Activated naive CD4-positive, alpha-beta T cell (primary cell): ENCODE data around the gene CCDC57.

ENCODE experiments used
- DNase-seq, 4 experiments: peaks; one replicate each; lab custom pipeline; 2025; lab: John Stamatoyannopoulos, UW

Gene CCDC57

GRCh38 chr17:82062076-82062983, 150.3 kb downstream of the CCDC57 start:
- DNase-seq = no peak

DNA sequence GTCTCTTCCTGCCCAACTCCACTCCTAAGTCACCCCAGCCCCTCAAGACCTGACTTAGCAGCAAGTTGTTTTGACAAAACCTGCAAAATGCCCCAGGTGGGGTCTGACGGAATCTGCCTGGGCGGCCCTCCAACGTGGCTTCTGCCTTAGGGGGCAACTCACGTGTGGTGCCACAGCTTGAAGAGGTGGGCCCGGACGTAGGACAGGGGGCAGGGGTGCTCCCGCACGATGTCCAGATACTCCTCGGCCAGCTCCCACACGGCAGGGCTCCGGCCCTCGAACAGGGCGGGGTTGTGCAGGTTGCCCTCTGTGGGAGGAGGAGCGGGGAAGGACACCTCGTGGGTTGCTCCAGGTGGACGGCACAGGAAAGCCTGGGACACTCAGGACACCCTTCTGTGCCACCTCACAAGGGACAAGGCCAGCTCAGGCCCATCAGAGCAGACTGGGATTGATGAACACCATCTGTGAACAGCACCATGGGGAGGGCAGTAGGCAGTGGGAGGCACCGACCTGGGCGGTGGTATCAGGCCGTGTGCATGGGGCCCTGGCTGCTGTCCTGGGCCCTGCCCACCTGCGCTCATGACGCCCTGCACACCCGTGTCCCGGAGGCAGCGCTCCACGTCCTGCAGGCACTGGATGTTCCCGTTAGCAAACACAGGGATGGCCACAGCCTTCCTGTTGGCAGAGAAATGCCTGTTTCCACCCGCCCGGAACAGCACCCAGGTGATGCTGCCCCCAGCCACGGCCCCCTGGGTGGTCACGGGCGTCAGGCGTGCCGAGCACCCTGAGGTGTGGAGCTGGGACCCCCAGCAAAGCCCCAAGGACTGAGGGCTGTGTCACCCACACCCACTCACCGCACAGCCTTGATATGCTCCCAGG, 151.4 kb downstream of the CCDC57 start:
- no peak for DNase-seq

- no peak for DNase-seq
These were observed 152.0 kb downstream of the CCDC57 start for GRCh38 chr17:82060614-82061013.

DNA sequence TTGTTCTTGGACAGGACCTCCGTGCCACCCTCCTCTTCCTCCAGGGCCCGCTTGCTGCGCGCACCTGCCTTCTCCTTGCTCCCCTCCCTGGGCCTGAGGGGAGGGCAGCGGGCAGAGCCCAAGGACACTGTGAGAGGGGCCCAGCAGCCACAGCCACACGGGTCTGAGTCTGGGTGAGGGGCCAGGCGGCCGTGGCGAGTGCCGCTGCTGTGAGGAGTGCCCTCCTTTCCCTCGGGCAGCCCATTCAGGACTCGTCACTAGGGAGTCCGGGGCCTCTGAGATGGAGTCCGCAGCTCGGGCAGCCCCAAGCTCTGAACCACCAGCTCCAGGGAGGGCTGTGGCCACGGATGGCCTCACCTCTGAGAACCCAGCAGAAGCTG, 152.7 kb downstream of the CCDC57 start:
- DNase-seq = no peak

- no peak for DNase-seq
These were observed 153.2 kb downstream of the CCDC57 start for GRCh38 chr17:82059272-82060000.

DNA sequence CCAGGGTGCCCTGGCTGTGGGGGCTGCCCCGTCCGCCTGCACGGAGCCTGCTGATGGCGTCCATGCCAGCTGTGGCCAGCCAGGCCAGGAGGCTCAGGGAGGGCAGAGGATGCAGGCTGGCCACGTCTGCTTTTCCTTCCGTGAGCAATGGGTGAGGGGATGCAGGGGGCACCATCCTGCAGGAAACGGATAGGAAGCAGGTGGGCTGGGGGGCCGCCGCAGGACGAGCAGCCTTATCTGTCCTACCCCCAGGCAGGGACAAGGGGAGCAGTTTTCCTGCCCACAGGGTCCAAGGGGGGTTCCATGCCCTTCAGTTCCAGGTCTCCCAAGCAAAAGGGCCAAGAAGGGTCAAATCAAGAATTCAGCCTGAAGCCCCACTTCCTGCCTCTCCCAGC, 153.8 kb downstream of the CCDC57 start:
- no peak for DNase-seq

DNA sequence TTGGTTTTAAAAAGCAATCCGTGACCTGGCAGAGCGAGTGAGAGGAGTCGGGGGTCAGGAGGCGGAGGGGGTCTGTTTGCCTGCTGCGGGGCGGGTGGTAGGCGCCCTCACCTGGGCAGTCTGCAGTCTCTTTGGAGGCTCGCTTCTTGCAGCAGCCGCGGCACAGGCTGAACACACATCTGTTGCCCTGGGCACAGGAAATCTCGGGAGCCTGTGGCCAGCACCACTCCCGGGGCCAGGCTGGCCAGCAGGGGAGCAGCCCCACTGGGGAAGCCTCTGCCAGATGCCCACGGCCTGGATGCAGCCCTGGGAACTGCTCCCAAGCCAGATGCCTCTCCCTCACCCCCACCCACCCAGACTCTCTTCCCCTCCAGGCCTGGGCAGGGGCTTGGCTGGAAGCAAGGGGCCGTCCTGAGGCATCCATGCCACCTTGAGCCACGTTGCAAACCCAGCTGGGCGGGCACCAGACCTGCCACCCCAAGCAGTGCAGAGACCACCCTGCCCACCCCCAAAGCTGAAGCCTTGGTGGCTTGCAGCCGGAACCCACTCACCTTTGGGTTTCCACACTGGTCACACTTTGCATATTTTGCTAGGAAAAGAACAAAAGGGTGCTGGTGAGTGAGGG, 154.3 kb downstream of the CCDC57 start:
- no peak for DNase-seq

GRCh38 chr17:82056729-82057621, 155.7 kb downstream of the CCDC57 start:
- no peak for DNase-seq

DNA sequence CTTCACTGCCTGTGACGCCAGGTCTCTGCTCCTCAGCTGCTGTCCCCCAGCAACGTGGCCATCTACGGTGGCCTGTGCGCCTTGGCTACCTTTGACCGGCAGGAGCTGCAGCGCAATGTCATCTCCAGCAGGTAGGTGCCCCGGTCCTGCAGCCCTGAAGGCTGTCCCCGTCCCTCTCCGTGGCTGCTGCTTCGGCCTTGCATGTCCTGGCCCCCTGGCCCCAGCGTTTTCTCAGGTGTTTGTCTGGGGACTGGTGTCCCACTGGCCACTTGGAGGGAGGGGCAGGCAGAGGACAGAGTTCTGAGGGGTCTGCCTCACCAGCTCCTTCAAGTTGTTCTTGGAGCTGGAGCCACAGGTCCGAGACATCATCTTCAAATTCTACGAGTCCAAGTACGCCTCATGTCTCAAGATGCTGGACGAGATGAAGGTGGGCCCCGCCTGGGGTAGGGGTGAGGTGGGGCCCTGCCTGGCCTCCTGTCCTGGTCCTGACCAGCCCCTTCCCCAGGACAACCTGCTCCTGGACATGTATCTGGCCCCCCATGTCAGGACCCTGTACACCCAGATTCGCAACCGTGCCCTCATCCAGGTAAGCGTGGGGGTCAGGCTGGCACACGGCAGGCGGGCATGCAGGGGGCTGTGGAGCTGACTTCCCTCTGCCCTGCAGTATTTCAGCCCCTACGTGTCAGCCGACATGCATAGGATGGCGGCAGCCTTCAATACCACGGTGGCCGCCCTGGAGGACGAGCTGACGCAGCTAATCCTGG, 156.5 kb downstream of the CCDC57 start:
- DNase-seq = no peak

DNA sequence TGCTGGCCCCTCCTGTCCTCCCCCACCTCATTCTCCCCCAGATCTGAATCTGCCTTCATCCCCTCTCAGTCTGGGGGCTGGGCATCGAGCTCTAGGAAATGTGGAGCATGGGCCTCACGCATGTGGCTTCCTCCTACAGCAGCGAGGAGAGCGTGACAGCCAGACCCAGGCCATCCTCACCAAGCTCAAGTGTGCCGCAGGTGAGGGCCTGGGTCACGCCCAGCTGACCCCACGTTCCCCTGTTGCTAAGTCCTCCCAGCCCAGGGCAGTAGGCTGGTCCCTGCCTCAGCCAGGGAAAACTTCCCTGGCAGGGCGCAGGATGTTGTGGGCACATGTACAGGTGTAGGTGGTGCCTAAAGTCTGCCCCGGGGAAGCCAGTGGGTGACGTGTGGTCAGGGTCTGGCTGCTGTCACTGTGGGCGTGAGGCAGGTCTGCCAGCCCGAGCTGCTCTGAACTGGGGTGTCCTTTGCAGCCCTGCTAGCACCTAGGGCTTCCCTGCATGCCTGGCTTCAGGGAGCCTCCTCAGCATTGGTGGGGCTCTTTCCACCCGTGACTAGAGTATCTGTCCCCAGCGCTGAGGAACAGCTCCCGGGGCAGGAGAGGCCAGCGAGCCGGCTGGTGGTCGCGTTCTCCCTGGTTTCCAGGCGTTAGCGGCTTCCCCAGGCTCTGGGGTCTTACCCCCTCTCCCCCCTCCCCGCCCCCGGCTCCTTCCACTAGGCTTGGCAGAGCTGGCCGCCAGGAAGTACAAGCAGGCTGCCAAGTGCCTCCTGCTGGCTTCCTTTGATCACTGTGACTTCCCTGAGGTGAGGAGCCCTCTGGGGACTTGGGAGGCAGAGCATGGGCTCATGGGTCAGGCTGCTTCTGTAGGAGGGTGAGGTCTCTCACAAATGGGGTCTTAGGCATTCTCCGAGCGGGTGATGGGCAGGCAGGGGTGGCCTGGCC, 157.3 kb downstream of the CCDC57 start:
- DNase-seq = no peak

GRCh38 chr17:82054351-82055022, 158.2 kb downstream of the CCDC57 start:
- DNase-seq = no peak

DNA sequence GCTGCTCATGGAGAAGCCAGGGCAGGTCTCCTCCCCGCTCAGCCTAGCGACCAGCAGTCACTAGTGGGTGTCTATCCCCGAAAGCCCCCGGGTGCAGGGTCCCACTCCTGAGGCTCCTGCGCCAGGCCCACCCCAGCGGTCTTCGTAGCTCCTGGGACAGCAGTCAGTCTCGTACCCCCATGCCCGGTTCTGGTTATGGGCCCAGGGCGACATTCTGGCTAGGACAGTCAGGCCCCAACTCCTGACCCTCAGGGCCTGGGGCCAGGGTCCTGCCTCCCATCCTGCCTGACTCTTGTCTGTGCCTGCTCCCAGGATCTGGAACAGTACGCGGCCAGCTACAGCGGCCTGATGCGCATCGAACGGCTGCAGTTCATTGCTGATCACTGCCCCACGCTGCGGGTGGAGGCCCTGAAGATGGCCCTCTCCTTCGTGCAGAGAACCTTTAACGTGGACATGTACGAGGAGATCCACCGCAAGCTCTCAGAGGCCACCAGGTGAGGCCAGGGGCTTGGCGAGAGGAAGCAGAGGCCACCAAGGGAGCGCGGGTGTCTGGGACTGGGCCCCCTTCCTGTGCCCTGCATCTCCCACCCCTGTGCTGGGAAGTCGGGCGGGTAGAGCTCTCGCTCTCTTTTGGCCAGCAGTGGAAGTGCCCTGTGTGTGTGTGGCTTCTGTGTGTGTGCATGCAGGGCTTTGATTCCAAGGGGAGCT, 158.9 kb downstream of the CCDC57 start:
- DNase-seq = no peak

DNA sequence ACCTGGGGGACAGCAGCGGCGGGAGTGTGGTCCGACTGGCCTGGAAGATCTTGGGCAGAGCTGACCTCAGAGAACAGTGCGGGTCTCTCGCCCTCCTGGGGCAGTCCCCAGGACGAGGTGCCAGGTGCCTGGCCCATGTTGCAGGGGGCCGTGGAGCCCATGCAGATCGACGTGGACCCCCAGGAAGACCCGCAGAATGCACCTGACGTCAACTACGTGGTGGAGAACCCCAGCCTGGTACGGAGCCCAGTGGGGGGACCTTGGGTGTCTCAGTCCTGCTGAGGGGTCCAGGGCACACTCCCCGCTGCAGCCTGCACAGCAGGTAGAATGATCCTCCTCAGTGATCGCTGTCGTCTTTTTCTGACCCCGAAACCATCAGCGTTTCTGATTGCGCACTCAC, 159.5 kb downstream of the CCDC57 start:
- no peak for DNase-seq

DNA sequence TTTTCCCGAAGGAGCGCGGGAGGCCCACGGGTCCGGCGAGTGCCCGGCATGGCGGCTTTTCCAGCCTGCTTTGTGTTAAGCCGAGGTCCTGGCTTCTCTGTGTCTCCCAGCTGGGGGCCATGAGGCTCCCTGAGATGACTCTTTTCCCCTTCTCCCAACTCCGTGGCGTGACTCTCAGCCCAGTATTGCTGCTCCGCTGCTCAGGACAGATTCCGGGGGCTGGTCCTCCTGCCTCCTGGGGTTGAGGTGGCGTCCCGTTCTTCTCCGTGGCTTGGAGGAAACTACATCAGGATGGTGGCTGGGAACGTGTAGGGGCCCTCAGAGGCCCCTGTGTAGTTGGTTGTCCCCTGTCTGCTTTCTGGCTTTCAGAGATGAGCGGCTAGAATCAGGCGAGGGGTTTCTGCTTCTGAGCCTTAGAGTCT, 160.0 kb downstream of the CCDC57 start:
- DNase-seq = no peak

DNA sequence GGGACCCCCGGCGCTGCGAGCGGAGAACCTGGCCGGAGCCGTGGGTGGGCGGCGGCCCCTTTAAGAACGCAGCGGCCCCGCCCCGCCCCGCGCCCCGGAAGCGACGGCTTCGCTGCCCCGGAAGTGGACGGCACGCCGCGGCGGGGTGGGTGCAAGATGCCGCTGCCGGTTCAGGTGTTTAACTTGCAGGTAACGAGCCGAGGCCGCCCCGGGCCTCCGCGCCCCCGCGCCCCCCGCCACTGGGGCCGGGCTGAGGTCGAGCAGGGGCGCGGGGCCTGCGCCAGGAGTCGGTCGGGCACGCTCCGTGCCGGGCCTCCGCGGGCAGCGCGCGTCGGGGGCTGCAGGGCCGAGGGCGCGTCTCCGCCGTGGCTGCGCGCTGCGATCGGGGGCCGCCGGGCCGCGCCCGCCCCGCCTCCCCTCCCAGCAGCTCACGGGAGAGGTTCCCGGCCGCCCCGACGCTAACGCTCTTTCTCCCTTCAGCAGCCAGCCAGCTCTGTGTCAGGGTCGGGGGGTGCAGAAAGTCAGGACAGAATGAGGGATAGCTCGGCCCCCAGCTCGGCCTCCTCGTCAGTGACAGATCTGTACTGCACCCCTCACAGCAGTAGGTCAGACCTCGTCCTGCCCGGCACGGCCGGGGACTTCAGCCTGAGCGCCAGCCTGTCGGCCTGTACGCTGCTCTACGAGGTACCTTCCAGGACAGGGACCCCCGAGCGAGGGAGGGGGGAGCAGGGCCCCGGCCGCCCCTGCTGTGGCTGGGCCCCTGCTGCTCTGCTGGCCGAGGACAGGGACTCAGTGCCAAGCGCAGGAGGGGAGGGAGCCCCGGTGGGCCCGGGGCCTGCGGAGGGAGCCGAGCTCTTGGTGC, 160.6 kb downstream of the CCDC57 start, which contains the start of the genes GPS1 and RFNG:
TSS of gene GPS1 (plus strand) at position 123 of the 862 bp plus-strand sequence. CDS start at position 157, 34 bp downstream.
TSS of gene RFNG (minus strand) at position 36 of the 862 bp plus-strand sequence. CDS start 45 bp downstream, outside the sequence.
- peak; percentile 44 to 81 (median 67) for DNase-seq
